Measurements from ENCODE around the gene ISLR2. TPM values are rescaled to one million over a fixed set of nuclear protein-coding genes. Genes with fewer than 3 reads are reported as not detected.

ISLR2 gene
- total RNA-seq, 1 donor from 2014 or later, result 1.5 TPM

GRCh38 chr15:74172701-74173379 lies 42.5 kb downstream of the ISLR2 start:
- DNase-seq (ENCODE audit: low spot score) (peak; percentile 87), ATAC-seq (peak; percentile 80)
- intact Hi-C loops (cut with DNase I), result no loop called here

GRCh38 chr15:74173380-74174218 lies 43.2 kb downstream of the ISLR2 start, which contains the start of gene ISLR:
ISLR (plus strand) TSS chr15:74173710; CDS start chr15:74174859, 1,149 bp downstream.
- peak; percentile 83 for ATAC-seq
- intact Hi-C loops (cut with DNase I), result no loop called here
- DNase-seq (ENCODE audit: low spot score), result peak; percentile 72

GRCh38 chr15:74174219-74174957 lies 44.0 kb downstream of the ISLR2 start:
- peak; percentile 81 for ATAC-seq
- intact Hi-C loops (cut with DNase I), result no loop called here
- DNase-seq (ENCODE audit: low spot score), result peak; percentile 88

GRCh38 chr15:74174958-74175253 lies 44.5 kb downstream of the ISLR2 start:
- DNase-seq (ENCODE audit: low spot score) (no peak), ATAC-seq (no peak)
- intact Hi-C loops (cut with DNase I), result no loop called here

GRCh38 chr15:74175271-74176191 lies 45.1 kb downstream of the ISLR2 start:
- ATAC-seq, result no peak
- intact Hi-C loops (cut with DNase I), result no loop called here
- DNase-seq (ENCODE audit: low spot score), result peak; percentile 55

- ATAC-seq, result no peak
- intact Hi-C loops (cut with DNase I), result no loop called here
- peak; percentile 53 for DNase-seq (ENCODE audit: low spot score)
Observed at GRCh38 chr15:74176262-74177214, 46.2 kb downstream of the ISLR2 start.

- no peak for ATAC-seq
- intact Hi-C loops (cut with DNase I), result no loop called here
- peak; percentile 42 for DNase-seq (ENCODE audit: low spot score)
Observed at GRCh38 chr15:74178326-74179100, 48.1 kb downstream of the ISLR2 start.

GRCh38 chr15:74179101-74179841 lies 48.9 kb downstream of the ISLR2 start:
- intact Hi-C loops (cut with DNase I), result no loop called here
- DNase-seq (ENCODE audit: low spot score) (peak; percentile 83), ATAC-seq (peak; percentile 78)

- peak; percentile 41 for ATAC-seq
- no peak for DNase-seq (ENCODE audit: low spot score)
- intact Hi-C loops (cut with DNase I), result no loop called here
Observed at GRCh38 chr15:74179983-74180880, 49.8 kb downstream of the ISLR2 start.

GRCh38 chr15:74180881-74181602 lies 50.7 kb downstream of the ISLR2 start:
- intact Hi-C loops (cut with DNase I), result no loop called here
- no peak for ATAC-seq
- DNase-seq (ENCODE audit: low spot score), result no peak

GRCh38 chr15:74182131-74182530 lies 51.7 kb downstream of the ISLR2 start:
- ATAC-seq, result no peak
- DNase-seq (ENCODE audit: low spot score), result no peak
- intact Hi-C loops (cut with DNase I), result no loop called here

GRCh38 chr15:74184582-74185091 lies 54.3 kb downstream of the ISLR2 start:
- ATAC-seq (no peak), DNase-seq (ENCODE audit: low spot score) (no peak)
- intact Hi-C loops (cut with DNase I), result no loop called here

- no peak for DNase-seq (ENCODE audit: low spot score)
- ATAC-seq, result no peak
- intact Hi-C loops (cut with DNase I), result no loop called here
Observed at GRCh38 chr15:74185710-74186348, 55.4 kb downstream of the ISLR2 start.
